ENCODE data around the gene BID.
"Not testable (repeated sequence)": the region's sequence is repeated elsewhere in the genome, so short reads cannot be mapped to it uniquely, and the experiment has no call there.

BID gene

DNA sequence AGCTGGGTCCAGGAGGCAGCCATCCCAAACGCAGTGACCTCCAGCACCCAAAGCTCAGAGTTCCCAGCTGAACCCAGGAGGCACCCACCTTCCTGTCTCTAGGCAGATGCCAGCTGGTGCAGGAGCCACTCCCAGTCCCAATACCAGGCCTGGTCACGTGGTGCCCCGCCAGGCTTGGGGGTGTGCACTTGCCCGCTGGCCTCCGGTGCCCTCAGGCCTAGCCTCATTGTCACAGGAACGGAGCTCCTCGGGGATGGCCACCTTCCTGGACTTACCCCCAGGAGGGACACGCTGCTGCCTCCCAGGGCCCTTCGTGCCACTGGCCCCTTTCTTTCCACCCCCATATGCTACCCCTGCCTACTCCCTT, 4.6 kb downstream of the BID start:
- no peak for DNase-seq (ENCODE audit: low spot score)

DNA sequence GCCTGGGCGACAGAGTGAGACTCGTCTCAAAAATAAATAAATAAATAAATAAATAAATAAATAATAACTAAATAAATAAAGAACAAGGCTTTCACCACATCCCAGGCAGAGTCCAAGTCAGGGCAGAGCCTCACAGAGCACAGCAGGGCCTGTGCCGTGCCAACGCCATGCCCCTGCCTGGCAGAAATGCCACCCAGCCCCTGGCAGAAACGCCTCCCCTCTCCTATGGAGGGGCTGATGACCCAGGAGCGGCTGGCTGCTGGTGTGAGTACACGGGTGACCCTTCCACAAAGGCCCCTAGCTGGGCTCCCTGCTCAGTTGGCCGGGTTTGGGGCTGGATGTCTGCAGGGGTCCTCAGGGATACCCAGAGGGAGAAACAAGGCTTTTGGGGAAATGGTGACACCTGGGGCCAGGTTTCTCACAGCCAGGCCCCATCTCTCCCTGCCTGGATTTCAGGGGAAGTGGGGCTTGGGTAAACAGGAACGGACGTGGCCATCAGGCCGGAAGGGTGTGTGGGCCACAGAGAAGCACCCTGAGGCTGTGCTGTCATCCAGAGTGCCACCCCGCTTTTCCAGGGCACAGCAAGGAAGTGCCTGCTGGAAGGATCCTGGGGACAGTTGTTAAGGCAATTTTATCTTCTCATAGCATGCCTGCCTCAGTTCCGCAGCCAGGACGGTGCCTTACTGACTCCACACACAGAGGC, 5.1 kb downstream of the BID start:
- DNase-seq (ENCODE audit: low spot score): no peak

DNA sequence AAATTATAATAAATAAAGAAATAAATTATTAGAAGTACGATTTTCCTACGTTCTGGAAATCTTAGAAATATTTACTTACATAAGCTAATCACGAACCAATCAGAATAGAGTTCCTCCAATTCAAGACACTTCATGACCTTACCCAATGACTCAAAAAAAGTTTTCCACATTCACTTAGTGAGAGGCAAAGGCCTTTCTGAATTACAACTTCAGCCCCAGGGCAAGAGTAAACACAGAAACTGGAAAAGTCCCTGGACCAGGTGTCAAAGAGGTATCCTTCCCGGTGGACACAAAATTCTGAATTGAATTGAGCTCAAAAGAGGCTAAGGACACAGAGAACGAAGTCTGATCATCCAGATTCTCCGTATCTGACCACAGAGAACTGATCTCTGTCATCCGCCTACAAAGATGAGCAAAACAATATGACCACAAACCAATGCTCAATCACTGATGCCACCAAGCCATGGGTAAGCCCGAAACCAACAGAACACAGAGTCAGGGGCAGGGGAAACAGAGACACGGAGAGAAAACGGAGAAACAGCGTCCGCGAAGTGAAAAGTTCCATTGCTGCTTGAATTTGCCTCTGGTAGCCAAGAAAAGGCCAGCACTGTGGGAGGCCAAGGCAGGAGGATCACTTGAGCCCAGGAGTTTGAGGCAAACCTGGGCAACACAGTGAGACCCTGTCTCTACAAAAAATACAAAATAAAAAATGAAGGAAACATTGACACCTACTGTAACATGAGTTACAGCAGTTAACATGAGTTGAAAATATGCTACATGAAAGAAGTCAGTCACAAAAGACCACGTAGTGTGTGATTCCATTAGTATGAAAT, 6.8 kb downstream of the BID start:
- no peak for DNase-seq (ENCODE audit: low spot score)

DNA sequence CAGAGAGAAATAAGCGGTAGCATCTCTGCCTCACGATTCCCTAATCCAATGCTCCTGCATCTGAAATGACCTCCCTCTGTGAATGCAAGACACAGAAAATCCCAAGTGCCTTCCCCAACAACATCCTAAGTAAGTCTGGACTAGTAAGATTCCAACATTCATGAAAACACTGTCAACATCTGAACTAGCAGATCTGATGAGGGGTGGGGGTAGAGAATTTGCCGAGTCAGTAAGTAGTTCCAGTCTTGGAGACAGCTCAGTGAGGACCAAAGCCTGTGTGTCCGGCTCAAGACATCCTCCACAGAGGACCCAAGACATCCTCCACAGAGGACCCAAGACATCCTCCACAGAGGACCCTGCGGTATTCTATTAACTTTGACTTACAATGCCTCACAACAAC, 9.4 kb downstream of the BID start:
- not testable (repeated sequence) for DNase-seq (ENCODE audit: low spot score)

DNA sequence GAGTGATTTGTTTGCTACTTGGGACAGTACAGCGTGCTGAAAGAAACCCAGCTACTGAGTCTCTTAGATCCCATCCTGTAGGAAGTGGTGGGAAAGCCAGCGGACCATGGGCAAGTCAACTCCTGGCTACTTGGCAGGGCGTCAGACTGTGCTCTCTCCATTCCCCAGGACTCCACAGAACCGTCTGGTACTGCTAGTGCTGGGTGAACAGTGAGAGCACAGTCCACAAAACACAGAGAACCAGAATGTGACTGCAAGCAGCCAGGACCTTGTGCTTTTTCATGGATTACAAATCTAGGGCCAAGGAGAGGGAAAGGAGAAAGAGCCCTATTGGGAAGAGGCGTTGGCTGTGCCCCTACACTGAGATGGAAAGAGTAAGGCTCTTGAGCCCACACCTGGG, 10.2 kb downstream of the BID start:
- no peak for DNase-seq (ENCODE audit: low spot score)

DNA sequence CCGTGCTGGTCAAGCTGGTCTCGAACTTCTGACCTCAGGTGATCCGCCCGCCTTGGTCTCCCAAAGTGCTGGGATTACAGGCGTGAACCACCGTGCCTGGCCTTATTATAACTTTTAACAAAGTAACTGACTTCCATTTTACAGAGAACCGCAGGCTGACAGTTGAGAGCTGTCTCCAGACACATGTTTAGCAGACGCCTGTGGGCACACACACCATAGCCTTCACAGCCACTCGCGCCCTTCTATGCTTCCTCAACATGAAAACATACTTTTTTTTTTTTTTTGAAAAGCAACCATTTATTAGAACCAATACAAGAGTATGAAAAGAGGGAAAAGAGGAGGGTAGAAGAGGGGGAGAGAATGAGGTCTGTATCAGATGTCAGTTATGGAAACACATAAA, 10.8 kb downstream of the BID start:
- DNase-seq (ENCODE audit: low spot score): not testable (repeated sequence)

DNA sequence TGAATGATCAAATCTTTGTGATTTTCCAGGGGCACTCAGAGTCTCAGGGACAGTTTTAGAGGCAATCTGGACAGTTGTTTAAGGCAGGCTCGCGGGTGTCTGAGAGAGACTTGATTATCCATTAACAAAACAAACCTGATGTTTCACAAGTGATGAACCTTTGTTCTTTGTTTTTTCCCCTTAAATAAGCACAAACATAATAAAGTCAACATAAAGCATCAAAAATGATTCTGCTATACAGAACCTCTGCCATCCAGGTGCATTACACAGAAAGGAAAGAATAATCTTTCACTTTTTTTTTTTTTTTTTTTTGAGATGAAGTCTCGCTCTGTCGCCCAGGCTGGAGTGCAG, 13.2 kb downstream of the BID start:
- no peak for DNase-seq (ENCODE audit: low spot score)

DNA sequence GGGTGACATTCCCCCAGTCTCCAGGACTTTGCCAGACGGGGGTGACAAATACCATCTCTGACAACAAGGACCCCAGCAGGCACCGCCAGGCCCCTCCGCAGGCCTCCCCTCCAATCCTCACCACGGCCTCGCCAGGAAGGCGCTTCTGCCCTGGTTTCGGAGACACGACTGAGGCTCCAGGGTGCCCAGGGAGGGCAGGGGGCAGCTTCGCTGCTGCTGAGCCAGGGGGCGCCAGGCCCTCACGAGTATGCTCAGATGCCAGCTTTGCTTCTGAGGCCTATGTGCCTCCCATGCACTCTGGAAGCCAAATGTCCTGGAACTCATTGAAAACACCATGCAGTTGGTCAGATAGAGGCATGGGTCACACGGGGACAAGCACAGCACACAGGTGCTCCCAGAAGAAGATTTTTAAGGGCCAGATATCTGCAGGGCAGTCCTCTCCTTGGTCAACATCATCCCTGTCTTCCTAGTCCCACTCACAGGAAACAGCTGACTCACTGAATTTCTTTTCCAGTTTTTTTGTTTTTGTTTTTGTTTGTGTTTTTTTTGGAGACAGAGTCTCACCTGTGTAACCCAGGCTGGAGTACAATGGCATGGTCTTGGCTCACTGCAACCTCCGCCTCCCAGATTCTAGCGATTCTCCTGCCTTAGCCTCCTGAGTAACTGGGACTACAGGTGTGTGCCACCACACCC, 19.9 kb downstream of the BID start:
- no peak for DNase-seq (ENCODE audit: low spot score)

DNA sequence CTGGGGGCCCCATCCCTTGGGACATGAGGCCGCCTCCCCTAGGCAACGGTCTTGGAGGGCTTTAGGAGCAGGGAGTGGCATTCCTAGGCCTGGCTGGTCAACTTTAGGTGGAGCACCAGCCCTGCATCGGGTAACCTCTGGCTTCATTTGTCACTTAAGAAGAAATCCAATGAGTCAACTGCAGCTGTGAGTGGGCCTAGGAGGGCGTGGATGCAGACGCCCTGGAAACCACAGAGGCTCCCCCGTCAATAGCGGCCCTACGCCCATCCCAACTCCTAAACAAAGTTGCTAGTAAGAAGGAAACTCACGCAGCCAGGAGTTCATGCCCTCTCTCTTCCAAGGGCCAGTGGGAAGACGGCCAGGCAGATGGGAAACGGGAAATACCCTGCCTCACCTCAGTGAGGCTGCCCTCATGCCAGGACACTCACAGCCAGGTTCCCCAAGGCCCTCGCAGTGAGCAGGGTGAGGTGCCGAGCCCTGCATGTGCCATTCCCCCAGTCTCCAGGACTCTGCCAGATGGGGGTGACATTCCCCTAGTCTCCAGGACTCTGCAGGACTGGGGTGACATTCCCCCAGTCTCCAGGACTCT, 20.8 kb downstream of the BID start:
- peak; percentile 9 for DNase-seq (ENCODE audit: low spot score)

DNA sequence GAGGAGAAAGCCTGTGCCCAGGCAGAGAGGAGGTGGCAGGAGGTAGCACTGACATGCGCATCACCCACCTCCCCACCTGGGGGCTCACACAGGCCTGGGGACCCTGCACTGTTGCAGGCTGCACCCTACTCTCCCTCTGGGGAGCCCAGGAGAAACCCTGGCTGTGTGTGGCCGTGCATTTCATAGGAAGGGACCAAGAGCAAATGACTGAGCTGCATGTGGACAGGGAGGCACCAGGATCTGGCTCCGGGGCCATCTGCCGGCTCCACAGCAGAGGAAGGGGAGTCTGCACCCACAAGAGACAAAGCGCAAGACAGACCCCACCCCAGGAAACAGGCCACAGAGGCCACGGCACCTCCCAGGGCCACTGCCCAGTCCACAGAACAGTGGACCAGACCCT, 22.7 kb downstream of the BID start:
- DNase-seq (ENCODE audit: low spot score): no peak

DNA sequence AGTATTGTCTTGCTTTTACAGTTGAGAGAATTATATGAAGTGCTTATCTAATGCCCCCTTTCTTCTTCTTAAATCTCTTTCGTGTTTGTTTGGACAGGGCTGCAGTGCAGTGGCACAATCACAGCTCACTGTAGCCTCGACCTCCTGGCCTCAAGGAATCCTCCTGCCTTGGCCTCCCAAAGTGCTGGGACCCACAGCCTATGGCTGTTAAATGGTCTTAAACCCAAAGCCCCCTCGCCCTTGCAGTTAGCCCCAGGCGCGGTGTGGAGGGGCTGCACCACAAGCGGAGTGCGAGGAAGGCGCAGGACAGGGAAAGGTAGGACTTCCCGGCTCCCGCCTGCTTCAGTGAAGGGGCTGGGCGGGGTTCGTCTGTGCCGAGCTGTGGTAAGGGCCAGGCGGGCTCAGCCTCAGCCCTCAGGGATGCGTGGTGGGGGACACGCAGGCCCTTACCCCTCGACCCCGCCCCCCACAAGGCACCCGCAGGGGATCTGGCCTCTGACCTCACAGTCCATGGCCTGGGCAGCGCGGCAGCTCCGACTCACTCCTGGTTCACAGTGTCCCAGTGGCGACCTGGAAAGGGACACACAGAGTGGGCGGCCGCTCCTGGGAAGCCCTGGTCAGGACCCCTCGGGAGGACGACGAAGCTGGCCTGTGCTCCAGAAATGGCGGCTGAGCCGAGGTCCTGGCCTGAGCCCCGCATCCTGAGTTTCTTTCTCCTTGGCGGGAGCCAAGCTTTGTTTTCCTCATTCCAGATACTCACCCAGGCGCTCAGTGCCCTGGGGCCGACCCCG, 24.5 kb downstream of the BID start:
- no peak for DNase-seq (ENCODE audit: low spot score)

DNA sequence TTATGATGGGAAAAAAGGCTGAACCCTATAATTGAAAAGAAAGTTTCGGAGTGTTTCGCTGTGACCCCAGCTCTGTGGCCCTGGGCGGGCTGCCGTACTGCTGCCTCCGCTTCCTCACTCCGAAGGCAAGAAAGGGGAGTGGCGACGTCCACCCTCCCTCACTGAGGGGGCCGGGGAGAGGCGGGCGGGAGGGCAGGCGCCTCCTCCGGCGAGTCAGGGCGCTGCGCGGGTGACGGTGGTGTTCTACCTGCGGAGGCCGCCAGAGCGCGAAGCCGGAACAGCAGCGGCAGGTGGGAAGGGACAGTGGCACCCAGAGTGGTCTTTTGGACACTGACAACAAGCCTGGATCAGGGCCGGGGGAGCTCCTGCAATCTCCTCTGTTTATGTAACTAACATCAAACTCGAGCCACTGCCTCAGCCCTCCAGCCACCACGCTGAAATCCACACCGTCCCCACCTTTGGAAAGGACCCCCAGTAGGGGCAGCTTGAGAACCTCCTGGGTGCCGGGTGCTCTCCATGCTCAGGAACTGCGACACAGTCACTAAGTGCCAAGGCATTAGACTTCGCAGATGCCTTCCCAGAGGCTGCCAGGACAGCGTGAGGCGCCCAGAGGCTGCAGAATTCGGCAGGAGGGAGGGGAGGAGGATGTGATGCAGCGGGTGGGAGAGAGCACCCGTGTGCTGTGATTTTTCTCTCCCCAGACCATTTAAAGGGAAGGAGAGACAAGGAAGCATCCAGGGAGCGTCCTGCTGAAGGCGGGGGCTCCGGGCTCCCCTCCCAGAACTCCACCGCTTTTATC, 25.5 kb downstream of the BID start:
- no peak for DNase-seq (ENCODE audit: low spot score)

DNA sequence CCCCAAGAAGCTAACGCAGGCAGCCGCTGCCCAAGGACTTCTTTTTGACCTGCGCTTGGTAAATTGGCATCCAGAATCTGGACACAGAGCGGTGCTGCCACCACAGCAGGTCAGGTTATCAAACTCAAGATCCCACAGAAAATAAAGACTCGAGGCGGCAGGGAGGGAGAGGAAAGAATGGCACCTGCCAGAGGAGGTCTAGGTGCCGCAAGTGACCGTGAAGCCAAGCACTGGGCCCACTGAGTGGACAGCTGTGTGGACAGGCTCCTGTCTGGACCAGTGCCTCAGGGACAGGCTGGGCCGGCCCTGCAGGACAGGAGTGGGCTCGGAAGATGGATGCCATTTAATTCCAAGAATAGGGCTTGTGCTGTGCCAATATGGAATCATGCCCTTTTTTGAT, 27.4 kb downstream of the BID start:
- DNase-seq (ENCODE audit: low spot score): no peak

DNA sequence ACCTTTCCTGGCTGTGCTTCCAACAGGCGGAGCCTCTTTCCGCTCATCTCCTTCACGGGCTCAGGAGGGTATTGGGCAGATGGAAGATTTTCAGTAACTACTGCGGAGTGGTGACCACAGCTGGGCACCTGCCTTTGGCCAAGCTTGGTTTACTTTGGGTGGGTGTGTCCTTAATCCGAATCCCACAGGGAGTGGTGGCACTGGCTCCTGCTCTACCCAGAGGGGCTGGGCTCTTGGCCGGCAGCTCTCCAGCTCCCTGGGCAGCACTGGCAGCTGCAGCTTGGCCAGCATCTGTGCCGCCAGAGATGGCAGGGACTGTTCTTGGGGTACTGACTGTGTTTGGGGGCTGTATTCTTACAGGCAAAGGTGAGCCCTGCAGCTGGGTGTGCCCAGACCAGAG, 29.8 kb downstream of the BID start:
- DNase-seq (ENCODE audit: low spot score): no peak

DNA sequence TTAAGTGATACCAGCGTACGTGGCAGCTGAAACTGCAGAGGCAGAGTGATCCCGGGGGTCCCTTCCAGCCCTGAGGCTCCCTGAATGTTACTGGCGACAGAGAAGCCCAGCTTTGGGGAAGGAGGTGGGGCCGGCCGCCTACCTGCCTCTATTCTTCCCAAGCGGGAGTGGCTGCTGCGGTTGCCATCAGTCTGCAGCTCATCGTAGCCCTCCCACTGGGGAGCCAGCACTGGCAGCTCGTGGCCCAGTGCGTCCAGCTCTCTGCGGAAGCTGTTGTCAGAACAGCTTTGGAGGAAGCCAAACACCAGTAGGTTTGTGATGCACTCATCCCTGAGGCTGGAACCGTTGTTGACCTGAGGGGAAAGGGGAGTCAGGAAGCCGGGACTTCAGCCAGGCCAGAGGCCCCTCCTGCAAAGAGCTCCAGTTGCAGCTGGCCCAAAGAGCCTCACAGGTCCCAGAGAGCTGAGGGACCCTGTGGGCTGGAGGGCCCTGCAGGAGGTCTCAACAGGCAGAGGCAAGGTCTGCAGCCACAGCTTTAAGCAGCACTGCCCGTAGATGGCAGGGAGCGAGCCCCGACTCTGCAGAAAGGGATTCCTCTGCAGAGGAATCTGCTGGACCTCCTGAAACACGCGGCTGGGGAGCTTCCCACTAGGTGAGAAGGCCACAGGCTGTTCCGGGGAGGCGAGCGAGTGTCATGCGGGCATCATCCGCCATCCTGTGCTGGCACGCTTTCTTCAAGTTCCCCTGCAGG, 30.4 kb downstream of the BID start:
- no peak for DNase-seq (ENCODE audit: low spot score)

DNA sequence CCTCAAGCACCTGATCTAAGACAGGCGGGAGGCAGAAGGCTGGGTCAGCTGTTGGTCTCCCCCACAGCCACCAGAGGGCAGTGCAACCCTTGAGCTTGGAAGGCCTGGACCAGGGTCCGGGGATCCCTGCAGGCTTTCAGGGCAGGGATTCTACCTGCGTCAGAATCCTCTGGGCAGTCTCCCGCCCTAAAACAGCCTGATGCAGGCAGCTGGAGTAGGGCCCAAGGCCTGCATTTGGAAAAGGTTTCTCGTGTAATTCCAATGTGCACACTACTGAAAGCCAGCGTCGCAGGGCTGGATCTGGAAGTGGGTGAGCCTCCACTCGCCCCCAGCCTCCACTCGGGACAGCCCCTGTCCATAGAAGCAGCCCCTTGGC, 31.8 kb downstream of the BID start:
- peak; percentile 38 for DNase-seq (ENCODE audit: low spot score)

DNA sequence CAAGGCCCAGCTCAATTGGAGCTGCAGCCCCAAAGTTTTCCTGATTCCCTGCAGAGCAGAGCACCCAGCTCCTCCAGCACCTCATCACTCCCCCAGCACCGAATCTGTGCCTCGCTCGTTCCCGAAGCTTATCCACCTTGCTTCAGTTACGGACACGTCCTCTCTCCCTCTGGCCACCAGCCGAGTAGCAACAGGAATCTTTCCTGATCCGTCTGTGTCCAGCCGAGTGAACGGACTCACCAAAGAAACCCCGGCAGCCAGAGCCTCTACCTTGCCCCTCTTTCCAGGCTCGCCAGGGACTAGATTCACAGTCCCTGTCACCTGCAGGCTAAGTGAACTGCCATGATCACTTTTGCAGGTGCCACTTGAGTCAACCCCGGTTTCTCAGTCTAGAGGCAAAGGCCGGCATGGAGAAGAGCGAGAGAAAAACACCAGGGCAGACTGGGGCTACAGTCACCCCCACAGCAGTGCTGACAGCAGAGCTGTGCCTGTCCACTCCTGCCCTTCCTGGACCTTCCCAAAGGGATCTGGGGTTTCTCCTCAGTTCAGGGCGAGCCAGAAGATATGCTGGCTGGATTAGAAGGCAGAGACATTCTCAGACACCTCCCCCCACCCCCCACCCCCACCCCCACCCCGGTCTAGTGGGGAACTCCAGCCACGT, 32.3 kb downstream of the BID start:
- DNase-seq (ENCODE audit: low spot score): no peak

DNA sequence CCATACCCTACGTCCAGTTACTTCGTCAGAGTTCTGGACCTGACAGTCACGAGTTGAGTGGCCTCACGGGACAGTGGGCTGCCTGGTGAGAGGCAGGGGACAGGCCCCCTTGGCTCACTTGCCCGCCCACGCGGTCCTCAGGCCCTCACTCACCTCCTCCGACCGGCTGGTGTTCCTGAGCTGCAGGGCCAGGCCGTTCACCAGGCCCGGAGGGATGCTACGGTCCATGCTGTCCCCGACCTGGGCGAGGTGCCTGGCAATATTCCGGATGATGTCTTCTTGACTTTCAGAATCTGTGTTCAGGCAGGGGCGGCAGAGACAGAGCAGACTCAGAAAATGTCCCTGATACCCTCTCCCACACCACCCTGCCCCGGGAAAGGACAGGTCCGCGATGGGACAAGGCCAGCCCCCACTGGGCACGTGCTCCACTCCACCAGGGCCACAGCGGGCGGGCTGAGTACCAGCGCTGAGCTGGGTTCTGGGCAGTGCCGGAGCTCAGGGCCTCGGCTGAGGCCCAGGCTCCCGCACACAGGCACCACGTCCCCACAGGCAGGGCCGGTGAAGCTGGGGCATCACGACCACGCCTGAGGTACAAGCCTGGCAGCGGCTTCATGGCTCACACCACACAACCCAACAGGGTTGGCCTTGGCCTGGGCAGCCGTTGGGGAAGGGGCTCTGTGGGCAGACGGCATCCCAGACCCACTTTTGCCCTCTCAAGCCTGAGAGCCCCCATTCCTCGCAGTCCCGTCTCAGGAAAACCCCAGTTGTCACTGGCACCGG, 34.9 kb downstream of the BID start:
- DNase-seq (ENCODE audit: low spot score): no peak

Data from LoVo (cell line).